K562 (cell line): ENCODE results near the gene SPIB. TPM values are rescaled to one million over a fixed set of nuclear protein-coding genes. Genes with fewer than 3 reads are reported as not detected.

Experiments
- EP400 ChIP-seq: fragments of 450-650 bp; IDR thresholded peaks from 2 replicates; pipeline ENCODE4 v1.6.1; 2017; ENCODE audit warnings: antibody characterized with exemption, mild to moderate bottlenecking, moderate library complexity
- KLF10 ChIP-seq: fragments of 250-450 bp; sonication (Bioruptor Pico); IDR thresholded peaks from 2 replicates; pipeline ENCODE4 v1.6.1; 2021; ENCODE audit warnings: matching md5 sums
- MAFG ChIP-seq: fragments of 450-650 bp; conservative IDR thresholded peaks from 2 replicates; pipeline ENCODE4 v1.6.1; 2016; ENCODE audit warnings: missing genetic modification characterization, missing compliant biosample characterization
- PBX2 ChIP-seq, 2 experiments: IDR thresholded peaks in 1 of 2; conservative IDR thresholded peaks in 1 of 2; 2 replicates each; pipeline ENCODE4 v1.6.1; 2016; ENCODE audit warnings: low read depth in 2 of 2, mild to moderate bottlenecking in 1 of 2, missing compliant biosample characterization in 1 of 2, missing genetic modification characterization in 1 of 2, moderate library complexity in 1 of 2
- PHF21A ChIP-seq: fragments of 450-650 bp; IDR thresholded peaks from 2 replicates; pipeline ENCODE4 v1.6.1; 2017; ENCODE audit warnings: low read depth, borderline replicate concordance
- PKNOX1 ChIP-seq: fragments of 450-650 bp; IDR thresholded peaks from 2 replicates; pipeline ENCODE4 v1.6.1; 2016
- RCOR1 ChIP-seq, 2 experiments: IDR thresholded peaks; 2 replicates each; pipeline ENCODE4 v1.6.1; 2012; ENCODE audit warnings: low read depth in 2 of 2, low read length in 2 of 2, borderline replicate concordance in 1 of 2, improper control_type of control experiment in 1 of 2
- ZBTB11 ChIP-seq, 3 experiments: fragments of 200-800 bp in 1 of 3; fragments of 250-450 bp in 1 of 3; fragments of 450-650 bp in 1 of 3; sonication (Bioruptor Pico) in 1 of 3; sonication (Bioruptor generic) in 1 of 3; formaldehyde crosslinking in 1 of 3; IDR thresholded peaks; 2 replicates each; pipeline versions ENCODE4 v1.6.1 to v1.8.0; 2016 to 2022; ENCODE audit warnings: mild to moderate bottlenecking in 2 of 3, missing genetic modification characterization in 2 of 3, missing compliant biosample characterization in 1 of 3, moderate library complexity in 1 of 3
- ZNF197 ChIP-seq: fragments of 200-800 bp; sonication (Bioruptor generic); IDR thresholded peaks from 2 replicates; pipeline ENCODE4 v1.6.1; 2016; ENCODE audit warnings: low read depth, missing genetic modification characterization, missing compliant biosample characterization
- ZNF609 ChIP-seq: sonication (generic); formaldehyde crosslinking; IDR thresholded peaks from 2 replicates; pipeline ENCODE4 v1.8.1; 2023; ENCODE audit warnings: missing genetic modification reagents, mild to moderate bottlenecking, borderline replicate concordance
- polyA plus RNA-seq, 8 experiments: library from polyadenylated mRNA; depleted of rRNA in 4 of 8; stranded (reverse) in 5 of 8; unstranded in 3 of 8; fragments of >200 nt; fragmentation: Nextera tagmentation in 2 of 8; fragmentation: Illumina TruSeq in 1 of 8; extraction: Ambion mirVana in 2 of 8; extraction: Trizol in 1 of 8; gene quantifications; 2 replicates each; pipeline versions ENCODE4 v1.2.1 to v1.2.3, GENCODE V29; 2011 to 2014; ENCODE audit warnings: inconsistent platforms in 1 of 8, missing spikeins in 1 of 8
- total RNA-seq, 7 experiments: library from RNA; depleted of rRNA in 6 of 7; stranded (reverse); fragments of >200 nt in 6 of 7; fragmentation: Illumina TruSeq in 2 of 7; extraction: Trizol in 2 of 7; gene quantifications; 2 replicates each; pipeline versions ENCODE4 v1.2.1 to v1.2.3, GENCODE V29; 2011 to 2021; ENCODE audit warnings: low replicate concordance in 1 of 7

Gene SPIB
- total and polyA plus RNA-seq, 9 of the 15 experiments (the other 6 are each of a cell fraction or from before 2014, with no cell fraction given), result 0.06 to 1.0 (median 0.43) TPM; not detected in 1

GRCh38 chr19:50476224-50476906, 57.6 kb downstream of the SPIB start, which contains the start of the genes EMC10 and GARIN5A (continued):
- TF ChIP-seq PKNOX1 (peak; percentile 39; the same call in 1 of the 2 replicates), RCOR1 (IDR thresholded peaks at IDR 0.05; ENCODE audit: borderline replicate concordance in 1 of 2, low read depth in 2 of 2, low read length in 2 of 2) (peak; percentile 56 to 97; a peak in 3 of 4 replicates), PHF21A (no peak), PBX2 (CRISPR knock-in tag; IDR thresholded peaks at IDR 0.05; ENCODE audit: low read depth) (no peak), PBX2 (tag; conservative IDR thresholded peaks at IDR 0.05; ENCODE audit: low read depth) (no peak), ZBTB11 (CRISPR knock-in tag; IDR thresholded peaks at IDR 0.05) (peak in 1 of 3 experiments; percentile 65; a peak in 2 of 6 replicates), KLF10 (CRISPR knock-in tag) (no peak), ZNF609 (CRISPR knock-in tag) (peak; percentile 61; the same call in 1 of the 2 replicates), EP400 (peak; percentile 58), ZNF197 (CRISPR knock-in tag) (0 out of 2 replicates have a peak, but pooled peaks have one; percentile 35), MAFG (no peak)
